ENCODE results near the gene GSKIP.

DNA sequence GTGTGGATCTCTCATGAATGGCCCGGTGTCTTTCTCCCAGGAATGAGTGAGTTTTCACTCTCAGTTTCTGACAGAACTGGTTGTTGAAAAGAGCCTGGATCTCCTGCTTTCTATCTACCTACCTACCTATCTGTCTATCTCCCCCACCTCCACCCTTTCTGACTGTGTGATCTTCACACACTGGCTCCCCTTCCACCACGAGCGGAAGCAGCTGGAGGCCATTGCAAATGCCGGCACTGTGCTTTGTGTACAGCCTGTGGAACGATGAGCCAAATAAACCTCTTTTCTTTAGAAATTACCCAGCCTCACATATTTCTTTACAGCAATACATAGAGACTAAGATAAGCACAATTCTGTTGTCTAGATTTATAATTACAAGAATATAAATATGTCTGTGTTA is 7.2 kb downstream of the GSKIP start:
- TF ChIP-seq, protein P1, sequence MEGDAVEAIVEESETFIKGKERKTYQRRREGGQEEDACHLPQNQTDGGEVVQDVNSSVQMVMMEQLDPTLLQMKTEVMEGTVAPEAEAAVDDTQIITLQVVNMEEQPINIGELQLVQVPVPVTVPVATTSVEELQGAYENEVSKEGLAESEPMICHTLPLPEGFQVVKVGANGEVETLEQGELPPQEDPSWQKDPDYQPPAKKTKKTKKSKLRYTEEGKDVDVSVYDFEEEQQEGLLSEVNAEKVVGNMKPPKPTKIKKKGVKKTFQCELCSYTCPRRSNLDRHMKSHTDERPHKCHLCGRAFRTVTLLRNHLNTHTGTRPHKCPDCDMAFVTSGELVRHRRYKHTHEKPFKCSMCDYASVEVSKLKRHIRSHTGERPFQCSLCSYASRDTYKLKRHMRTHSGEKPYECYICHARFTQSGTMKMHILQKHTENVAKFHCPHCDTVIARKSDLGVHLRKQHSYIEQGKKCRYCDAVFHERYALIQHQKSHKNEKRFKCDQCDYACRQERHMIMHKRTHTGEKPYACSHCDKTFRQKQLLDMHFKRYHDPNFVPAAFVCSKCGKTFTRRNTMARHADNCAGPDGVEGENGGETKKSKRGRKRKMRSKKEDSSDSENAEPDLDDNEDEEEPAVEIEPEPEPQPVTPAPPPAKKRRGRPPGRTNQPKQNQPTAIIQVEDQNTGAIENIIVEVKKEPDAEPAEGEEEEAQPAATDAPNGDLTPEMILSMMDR (IDR thresholded peaks at IDR 0.05): no peak
- no peak for TF ChIP-seq POLR2A (IDR thresholded peaks at IDR 0.05)
